Neural crest cell (in vitro differentiated cells): ENCODE results near the gene CD164. TPM values are rescaled to one million over a fixed set of nuclear protein-coding genes. Genes with fewer than 3 reads are reported as not detected.

Experiments used
- DNase-seq: peaks from one replicate; pipeline ENCODE4 v3.0.0; 2021; ENCODE audit warnings: low read depth, mixed read lengths, low spot score
- H3K27ac Mint-ChIP-seq: one replicate; pipeline ENCODE4 v1.8.0; 2021; ENCODE audit warnings: mild to moderate bottlenecking, mixed read lengths; ENCODE audit not compliant: unreplicated experiment
- H3K27me3 Mint-ChIP-seq: 2 replicates; pipeline ENCODE4 v1.8.0; 2021; ENCODE audit warnings: low read depth, mild to moderate bottlenecking, mixed read lengths
- H3K36me3 Mint-ChIP-seq: 2 replicates; pipeline ENCODE4 v1.8.0; 2021; ENCODE audit warnings: low read depth, mild to moderate bottlenecking, mixed read lengths
- H3K4me1 Mint-ChIP-seq: 2 replicates; pipeline ENCODE4 v1.8.0; 2021; ENCODE audit warnings: mixed read lengths
- H3K4me3 Mint-ChIP-seq: one replicate; pipeline ENCODE4 v1.8.0; 2021; ENCODE audit warnings: mild to moderate bottlenecking, mixed read lengths
- H3K9me3 Mint-ChIP-seq: 2 replicates; pipeline ENCODE4 v1.8.0; 2021; ENCODE audit warnings: mixed read lengths
- CTCF ChIP-seq: fragments of 200-600 bp; sonication (generic); conservative IDR thresholded peaks from 2 replicates; pipeline ENCODE4 v1.5.0; 2021; ENCODE audit warnings: antibody characterized with exemption, mild to moderate bottlenecking
- total RNA-seq: library from RNA; stranded (reverse); gene quantifications from 2 replicates; pipeline ENCODE4 v1.2.1, GENCODE V29; 2021

Gene CD164
- total RNA-seq, 1 donor from 2014 or later: 73.1 TPM

DNA sequence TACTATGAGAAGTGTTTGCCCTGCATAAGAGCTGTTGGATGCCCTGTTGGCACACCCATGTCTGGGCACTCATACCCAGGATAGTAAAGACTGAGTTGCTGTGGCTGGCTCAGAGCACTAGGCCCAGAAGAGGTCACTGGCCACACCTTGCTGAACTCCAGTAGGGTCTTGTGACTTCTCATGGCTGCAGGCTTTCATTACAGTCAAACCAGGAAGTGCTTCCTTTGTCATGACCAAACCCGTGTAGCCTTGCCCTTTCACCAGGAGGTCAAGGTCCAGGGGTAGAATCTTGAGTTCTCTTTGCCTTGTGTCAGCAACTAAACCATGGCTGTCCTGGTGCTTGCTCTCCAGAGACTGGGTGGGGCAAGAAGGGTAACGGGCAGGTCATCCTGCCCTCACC, 49.5 kb downstream of the CD164 start:
- peaks cover 5% of the 10 kb centered on the region for H3K9me3 Mint-ChIP-seq
- no peak for DNase-seq
- H3K4me1 Mint-ChIP-seq: peaks cover 13% of the 10 kb centered on the region
- H3K27ac Mint-ChIP-seq: no peak overlapping the region
- no peak overlapping the region for H3K4me3 Mint-ChIP-seq
- H3K27me3 Mint-ChIP-seq: no peaks in the 10 kb centered on the region
- TF ChIP-seq CTCF: no peak
- no peaks in the 10 kb centered on the region for H3K36me3 Mint-ChIP-seq

DNA sequence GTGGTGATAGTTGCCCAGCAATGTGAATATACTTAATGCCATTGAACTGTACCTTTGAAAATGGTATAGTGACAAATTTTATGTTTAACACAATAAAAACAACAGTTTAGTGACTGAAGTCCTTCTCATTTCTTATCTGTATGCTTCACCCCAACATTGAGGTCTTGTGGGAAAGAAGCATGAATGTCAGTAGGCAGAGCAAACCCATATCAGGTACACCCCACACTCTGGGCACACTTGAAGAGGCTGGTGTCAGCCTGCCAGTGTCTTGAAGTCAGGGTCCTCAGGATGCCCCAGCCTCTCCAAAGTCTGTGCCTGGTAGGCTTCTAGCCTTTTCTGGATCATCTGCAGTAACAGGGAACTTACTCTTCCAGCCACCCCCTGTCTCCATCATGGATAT, 51.2 kb downstream of the CD164 start:
- Mint-ChIP-seq H3K36me3 (no peaks in the 10 kb centered on the region), H3K9me3 (peaks cover under 1% of the 10 kb centered on the region), H3K4me3 (no peak overlapping the region), H3K27me3 (no peaks in the 10 kb centered on the region), H3K27ac (no peak overlapping the region), H3K4me1 (peaks cover 8% of the 10 kb centered on the region)
- no peak for TF ChIP-seq CTCF
- no peak for DNase-seq

GRCh38 chr6:109330263-109330662, 52.0 kb downstream of the CD164 start:
- TF ChIP-seq CTCF: no peak
- Mint-ChIP-seq H3K36me3 (no peaks in the 10 kb centered on the region), H3K4me3 (no peak overlapping the region), H3K27me3 (no peaks in the 10 kb centered on the region), H3K4me1 (peaks cover 6% of the 10 kb centered on the region), H3K9me3 (no peaks in the 10 kb centered on the region), H3K27ac (no peak overlapping the region)
- no peak for DNase-seq

DNA sequence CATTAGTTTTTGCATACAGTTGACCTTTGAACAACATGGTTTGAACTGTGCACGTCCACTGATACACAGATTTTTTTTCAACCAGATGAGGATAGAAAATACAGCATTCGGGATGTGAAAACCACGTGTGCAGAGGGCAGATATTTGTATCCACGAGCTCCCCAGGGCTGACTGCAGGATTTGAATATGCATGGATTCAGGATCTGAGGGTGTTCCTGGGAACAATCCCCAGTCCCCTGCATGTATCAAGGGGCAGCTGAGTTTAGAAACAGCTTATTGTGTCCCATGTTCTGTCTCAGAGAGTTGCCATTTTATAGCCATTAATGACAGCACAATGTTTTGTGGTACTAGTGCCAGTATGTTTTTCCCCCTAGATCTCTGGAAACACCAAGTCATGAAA, 53.6 kb downstream of the CD164 start:
- no peak overlapping the region for H3K4me3 Mint-ChIP-seq
- no peak for TF ChIP-seq CTCF
- no peaks in the 10 kb centered on the region for H3K9me3 Mint-ChIP-seq
- H3K36me3 Mint-ChIP-seq: no peaks in the 10 kb centered on the region
- H3K4me1 Mint-ChIP-seq: peaks cover 6% of the 10 kb centered on the region
- no peak for DNase-seq
- H3K27me3 Mint-ChIP-seq: no peaks in the 10 kb centered on the region
- peak overlapping the region; percentile 19 for H3K27ac Mint-ChIP-seq

GRCh38 chr6:109327959-109328358, 54.3 kb downstream of the CD164 start:
- Mint-ChIP-seq H3K9me3 (no peaks in the 10 kb centered on the region), H3K4me1 (peaks cover 6% of the 10 kb centered on the region), H3K36me3 (no peaks in the 10 kb centered on the region), H3K27me3 (no peaks in the 10 kb centered on the region), H3K27ac (no peak overlapping the region), H3K4me3 (no peak overlapping the region)
- TF ChIP-seq CTCF: no peak
- no peak for DNase-seq

DNA sequence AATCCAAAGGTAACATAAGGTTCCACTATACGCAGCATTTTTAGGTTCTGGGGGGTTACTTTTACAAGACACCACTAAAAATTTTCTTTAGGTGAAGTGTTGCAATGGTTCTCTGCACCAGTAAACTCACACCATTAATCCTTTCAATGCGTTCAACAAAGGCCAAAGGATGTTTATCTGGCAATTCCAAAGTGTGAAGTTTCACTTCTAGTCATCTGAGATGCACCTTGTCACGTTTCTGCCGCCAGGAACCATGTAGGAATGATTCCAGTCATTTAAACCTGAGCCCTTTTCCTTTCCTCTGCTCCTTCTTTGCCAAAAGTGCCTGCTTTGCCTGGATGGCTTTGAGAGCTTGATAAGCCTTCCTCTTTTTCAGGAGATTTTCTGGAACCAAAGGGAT, 54.8 kb downstream of the CD164 start:
- H3K4me1 Mint-ChIP-seq: peaks cover 6% of the 10 kb centered on the region
- H3K9me3 Mint-ChIP-seq: no peaks in the 10 kb centered on the region
- H3K36me3 Mint-ChIP-seq: no peaks in the 10 kb centered on the region
- H3K4me3 Mint-ChIP-seq: no peak overlapping the region
- TF ChIP-seq CTCF: no peak
- no peaks in the 10 kb centered on the region for H3K27me3 Mint-ChIP-seq
- H3K27ac Mint-ChIP-seq: no peak overlapping the region
- no peak for DNase-seq
